CMK (cell line): ENCODE data around the gene CDKAL1.

Experiments
- DNase-seq: peaks from one replicate; pipeline ENCODE4 v3.0.0-alpha.2; 2010; ENCODE audit warnings: low read depth

The CDKAL1 gene

GRCh38 chr6:21263531-21264287 is 729.5 kb downstream of the CDKAL1 start:
- DNase-seq = no peak

- no peak for DNase-seq
Observed at GRCh38 chr6:21264288-21265033, 730.2 kb downstream of the CDKAL1 start.

GRCh38 chr6:21265034-21265729 is 730.9 kb downstream of the CDKAL1 start:
- DNase-seq = no peak

GRCh38 chr6:21265730-21266044 is 731.4 kb downstream of the CDKAL1 start:
- no peak for DNase-seq

GRCh38 chr6:21270636-21271201 is 736.5 kb downstream of the CDKAL1 start:
- no peak for DNase-seq

GRCh38 chr6:21271428-21272155 is 737.3 kb downstream of the CDKAL1 start:
- no peak for DNase-seq

- DNase-seq = no peak
Observed at GRCh38 chr6:21273451-21273850, 739.2 kb downstream of the CDKAL1 start.

GRCh38 chr6:21274851-21275250 is 740.6 kb downstream of the CDKAL1 start:
- no peak for DNase-seq

- no peak for DNase-seq
Observed at GRCh38 chr6:21277601-21278374, 743.5 kb downstream of the CDKAL1 start.

- no peak for DNase-seq
Observed at GRCh38 chr6:21278375-21278745, 744.1 kb downstream of the CDKAL1 start.

GRCh38 chr6:21279619-21280018 is 745.4 kb downstream of the CDKAL1 start:
- DNase-seq = no peak

- no peak for DNase-seq
Observed at GRCh38 chr6:21281366-21281765, 747.1 kb downstream of the CDKAL1 start.
